ENCODE results near the gene FTO. TPM values are rescaled to one million over a fixed set of nuclear protein-coding genes. Genes with fewer than 3 reads are reported as not detected.

Gene FTO
- total RNA-seq, 1 donor from 2014 or later, result 110 TPM

- no peak overlapping the region for H3K27ac ChIP-seq
- H3K4me1 ChIP-seq, result no peaks in the 10 kb centered on the region
- Mint-ChIP-seq H3K4me3 (no peak overlapping the region), H3K4me1 (peaks cover 3% of the 10 kb centered on the region), H3K9me3 (peaks cover 9% of the 10 kb centered on the region), H3K27me3 (ENCODE audit: insufficient read depth, low read depth) (no peaks in the 10 kb centered on the region), H3K27ac (no peak overlapping the region), H3K36me3 (peaks cover 9% of the 10 kb centered on the region)
- H3K9ac ChIP-seq, result no peak overlapping the region
- no peak for TF ChIP-seq EZH2 (IDR thresholded peaks at IDR 0.05)
- TF ChIP-seq, protein P1, sequence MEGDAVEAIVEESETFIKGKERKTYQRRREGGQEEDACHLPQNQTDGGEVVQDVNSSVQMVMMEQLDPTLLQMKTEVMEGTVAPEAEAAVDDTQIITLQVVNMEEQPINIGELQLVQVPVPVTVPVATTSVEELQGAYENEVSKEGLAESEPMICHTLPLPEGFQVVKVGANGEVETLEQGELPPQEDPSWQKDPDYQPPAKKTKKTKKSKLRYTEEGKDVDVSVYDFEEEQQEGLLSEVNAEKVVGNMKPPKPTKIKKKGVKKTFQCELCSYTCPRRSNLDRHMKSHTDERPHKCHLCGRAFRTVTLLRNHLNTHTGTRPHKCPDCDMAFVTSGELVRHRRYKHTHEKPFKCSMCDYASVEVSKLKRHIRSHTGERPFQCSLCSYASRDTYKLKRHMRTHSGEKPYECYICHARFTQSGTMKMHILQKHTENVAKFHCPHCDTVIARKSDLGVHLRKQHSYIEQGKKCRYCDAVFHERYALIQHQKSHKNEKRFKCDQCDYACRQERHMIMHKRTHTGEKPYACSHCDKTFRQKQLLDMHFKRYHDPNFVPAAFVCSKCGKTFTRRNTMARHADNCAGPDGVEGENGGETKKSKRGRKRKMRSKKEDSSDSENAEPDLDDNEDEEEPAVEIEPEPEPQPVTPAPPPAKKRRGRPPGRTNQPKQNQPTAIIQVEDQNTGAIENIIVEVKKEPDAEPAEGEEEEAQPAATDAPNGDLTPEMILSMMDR (IDR thresholded peaks at IDR 0.05), result no peak
- TF ChIP-seq EZH2phosphoT487 (IDR thresholded peaks at IDR 0.05), result no peak
- H3K36me3 ChIP-seq, result peaks cover 2% of the 10 kb centered on the region
- DNase-seq (ENCODE audit: low spot score), result no peak
- no peaks in the 10 kb centered on the region for H3F3A ChIP-seq (ENCODE audit: low read depth)
- no peaks in the 10 kb centered on the region for H3K27me3 ChIP-seq
- no peak overlapping the region for H2AFZ ChIP-seq (replicated peaks)
- no peaks in the 10 kb centered on the region for H4K20me1 ChIP-seq (ENCODE audit: low read depth)
- no peak overlapping the region for H3K4me3 ChIP-seq
- peaks cover 9% of the 10 kb centered on the region for H3K9me3 ChIP-seq (ENCODE audit: low read depth)
- no peaks in the 10 kb centered on the region for H3K79me2 ChIP-seq (ENCODE audit: low read depth)
- no peak overlapping the region for H3K4me2 ChIP-seq
These were observed 148.7 kb downstream of the FTO start for GRCh38 chr16:53852678-53853077.

GRCh38 chr16:53855056-53855455, 151.1 kb downstream of the FTO start:
- no peak overlapping the region for H3K9ac ChIP-seq
- no peak overlapping the region for H2AFZ ChIP-seq (replicated peaks)
- Mint-ChIP-seq H3K4me3 (no peak overlapping the region), H3K27ac (no peak overlapping the region), H3K36me3 (peaks cover 10% of the 10 kb centered on the region), H3K4me1 (no peaks in the 10 kb centered on the region), H3K27me3 (ENCODE audit: insufficient read depth, low read depth) (no peaks in the 10 kb centered on the region), H3K9me3 (peaks cover 9% of the 10 kb centered on the region)
- H3K36me3 ChIP-seq, result peaks cover 2% of the 10 kb centered on the region
- DNase-seq (ENCODE audit: low spot score), result no peak
- H3F3A ChIP-seq (ENCODE audit: low read depth), result no peaks in the 10 kb centered on the region
- H3K4me1 ChIP-seq, result no peaks in the 10 kb centered on the region
- no peak overlapping the region for H3K4me3 ChIP-seq
- no peaks in the 10 kb centered on the region for H3K27me3 ChIP-seq
- no peak overlapping the region for H3K27ac ChIP-seq
- TF ChIP-seq, protein P1 (IDR thresholded peaks at IDR 0.05), result no peak
- TF ChIP-seq EZH2phosphoT487 (IDR thresholded peaks at IDR 0.05) (no peak), EZH2 (IDR thresholded peaks at IDR 0.05) (no peak)
- peaks cover 9% of the 10 kb centered on the region for H3K9me3 ChIP-seq (ENCODE audit: low read depth)
- H3K4me2 ChIP-seq, result no peak overlapping the region
- H4K20me1 ChIP-seq (ENCODE audit: low read depth), result no peaks in the 10 kb centered on the region
- H3K79me2 ChIP-seq (ENCODE audit: low read depth), result no peaks in the 10 kb centered on the region

GRCh38 chr16:53855511-53855910, 151.6 kb downstream of the FTO start:
- DNase-seq (ENCODE audit: low spot score), result no peak
- H2AFZ ChIP-seq (replicated peaks), result no peak overlapping the region
- H3K4me2 ChIP-seq, result no peak overlapping the region
- TF ChIP-seq, protein P1 (IDR thresholded peaks at IDR 0.05), result no peak
- TF ChIP-seq EZH2 (IDR thresholded peaks at IDR 0.05) (no peak), EZH2phosphoT487 (IDR thresholded peaks at IDR 0.05) (no peak)
- no peak overlapping the region for H3K4me3 Mint-ChIP-seq
- H3K36me3 ChIP-seq, result peaks cover 2% of the 10 kb centered on the region
- no peaks in the 10 kb centered on the region for H3K4me1 ChIP-seq
- peaks cover 15% of the 10 kb centered on the region for H3K36me3 Mint-ChIP-seq
- no peak overlapping the region for H3K27ac Mint-ChIP-seq
- no peaks in the 10 kb centered on the region for H3K27me3 ChIP-seq
- no peak overlapping the region for H3K4me3 ChIP-seq
- H3K27ac ChIP-seq, result no peak overlapping the region
- H3K9ac ChIP-seq, result no peak overlapping the region
- H4K20me1 ChIP-seq (ENCODE audit: low read depth), result no peaks in the 10 kb centered on the region
- H3K9me3 ChIP-seq (ENCODE audit: low read depth), result peaks cover 9% of the 10 kb centered on the region
- no peaks in the 10 kb centered on the region for H3K79me2 ChIP-seq (ENCODE audit: low read depth)
- peaks cover 9% of the 10 kb centered on the region for H3K9me3 Mint-ChIP-seq
- H3K27me3 Mint-ChIP-seq (ENCODE audit: insufficient read depth, low read depth), result no peaks in the 10 kb centered on the region
- H3K4me1 Mint-ChIP-seq, result no peaks in the 10 kb centered on the region
- H3F3A ChIP-seq (ENCODE audit: low read depth), result no peaks in the 10 kb centered on the region
